ENCODE data around the gene ANKRD31.

GRCh38 chr5:75108931-75109596 is 127.6 kb downstream of the ANKRD31 start:
- TF ChIP-seq CTCF (IDR thresholded peaks at IDR 0.05) (no peak), POLR2AphosphoS5 (IDR thresholded peaks at IDR 0.05; ENCODE audit: insufficient read depth in 1 of 2, low read depth in 1 of 2) (no peak), POLR2A (IDR thresholded peaks at IDR 0.05) (no peak)

All from vagina (tissue), 2 donors.